ENCODE measurements around the gene GSE1. TPM values are rescaled to one million over a fixed set of nuclear protein-coding genes. Genes with fewer than 3 reads are reported as not detected.

GSE1 gene
- total RNA-seq, 1 donor, result 23.1 TPM

DNA sequence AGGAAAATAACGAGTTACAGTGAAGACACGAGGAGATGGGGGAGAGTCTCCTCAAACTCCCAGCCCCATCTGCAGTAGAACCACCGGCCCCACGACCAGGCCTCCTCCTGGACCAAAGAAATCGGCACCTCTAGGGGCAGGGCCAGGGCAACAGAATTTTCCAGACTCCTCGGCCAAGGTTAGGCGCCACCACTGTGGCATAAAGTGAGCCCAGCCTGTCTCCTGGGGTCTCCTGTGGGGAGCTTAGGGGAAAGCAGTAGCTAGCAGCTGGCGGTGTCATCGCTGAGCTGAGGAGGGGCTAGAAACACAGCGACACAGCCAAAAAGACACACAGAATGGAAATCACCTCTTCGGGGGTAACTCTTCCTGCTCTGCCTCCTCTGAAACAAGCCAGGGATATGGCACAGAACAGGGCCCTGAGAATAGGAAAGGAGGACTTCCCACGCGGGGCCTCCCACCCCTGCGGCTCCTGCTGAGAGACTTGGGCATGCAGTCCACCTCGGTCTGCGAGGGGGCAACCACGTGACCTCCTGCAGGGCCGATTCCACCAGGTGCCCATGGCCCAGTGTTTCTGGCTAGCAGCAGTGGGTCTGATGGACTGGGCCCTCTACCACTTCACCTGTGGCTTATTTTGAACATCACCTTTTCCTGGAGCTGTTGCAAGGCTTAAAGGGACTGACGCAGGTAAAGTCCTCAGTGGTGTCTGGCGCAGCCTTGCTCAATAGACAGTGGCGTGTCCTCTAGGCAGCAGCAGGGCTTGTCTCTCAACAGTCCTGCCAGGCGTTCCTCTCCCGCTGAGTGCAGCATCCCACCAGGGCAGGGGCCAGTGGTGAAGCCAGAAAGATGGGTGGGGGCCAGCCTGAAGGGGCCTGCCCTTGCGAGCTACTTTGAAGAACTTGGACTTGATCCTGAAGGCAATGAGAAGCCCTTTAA is 82.3 kb downstream of the GSE1 start:
- no peak overlapping the region for H3K4me3 ChIP-seq (ENCODE audit: low read depth, low read length)
- no peak for DNase-seq (ENCODE audit: low read depth)
- TF ChIP-seq, protein P1, sequence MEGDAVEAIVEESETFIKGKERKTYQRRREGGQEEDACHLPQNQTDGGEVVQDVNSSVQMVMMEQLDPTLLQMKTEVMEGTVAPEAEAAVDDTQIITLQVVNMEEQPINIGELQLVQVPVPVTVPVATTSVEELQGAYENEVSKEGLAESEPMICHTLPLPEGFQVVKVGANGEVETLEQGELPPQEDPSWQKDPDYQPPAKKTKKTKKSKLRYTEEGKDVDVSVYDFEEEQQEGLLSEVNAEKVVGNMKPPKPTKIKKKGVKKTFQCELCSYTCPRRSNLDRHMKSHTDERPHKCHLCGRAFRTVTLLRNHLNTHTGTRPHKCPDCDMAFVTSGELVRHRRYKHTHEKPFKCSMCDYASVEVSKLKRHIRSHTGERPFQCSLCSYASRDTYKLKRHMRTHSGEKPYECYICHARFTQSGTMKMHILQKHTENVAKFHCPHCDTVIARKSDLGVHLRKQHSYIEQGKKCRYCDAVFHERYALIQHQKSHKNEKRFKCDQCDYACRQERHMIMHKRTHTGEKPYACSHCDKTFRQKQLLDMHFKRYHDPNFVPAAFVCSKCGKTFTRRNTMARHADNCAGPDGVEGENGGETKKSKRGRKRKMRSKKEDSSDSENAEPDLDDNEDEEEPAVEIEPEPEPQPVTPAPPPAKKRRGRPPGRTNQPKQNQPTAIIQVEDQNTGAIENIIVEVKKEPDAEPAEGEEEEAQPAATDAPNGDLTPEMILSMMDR (IDR thresholded peaks at IDR 0.05; ENCODE audit: insufficient read depth, low read length), result no peak

DNA sequence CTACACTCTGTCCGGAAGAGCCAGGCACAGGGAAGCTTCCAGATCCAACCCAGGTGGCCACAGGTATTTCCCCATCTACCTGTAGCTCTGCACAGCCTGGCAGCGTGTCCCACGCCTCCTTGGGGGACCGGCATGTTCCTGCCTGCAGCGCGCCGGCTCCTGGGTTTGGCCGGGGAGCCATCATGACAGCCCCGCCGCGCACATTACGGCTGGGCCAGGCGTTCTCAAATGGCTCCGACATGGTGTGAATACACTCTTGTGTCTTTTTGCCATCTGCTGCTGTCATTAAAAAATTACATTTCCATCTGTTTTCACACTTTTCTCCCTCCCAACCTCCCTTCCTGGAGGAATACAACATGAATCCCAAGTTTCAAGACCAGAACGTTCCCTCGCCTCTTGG is 83.7 kb downstream of the GSE1 start:
- no peak overlapping the region for H3K4me3 ChIP-seq (ENCODE audit: low read depth, low read length)
- no peak for DNase-seq (ENCODE audit: low read depth)
- TF ChIP-seq, protein P1 (IDR thresholded peaks at IDR 0.05; ENCODE audit: insufficient read depth, low read length), result no peak

DNA sequence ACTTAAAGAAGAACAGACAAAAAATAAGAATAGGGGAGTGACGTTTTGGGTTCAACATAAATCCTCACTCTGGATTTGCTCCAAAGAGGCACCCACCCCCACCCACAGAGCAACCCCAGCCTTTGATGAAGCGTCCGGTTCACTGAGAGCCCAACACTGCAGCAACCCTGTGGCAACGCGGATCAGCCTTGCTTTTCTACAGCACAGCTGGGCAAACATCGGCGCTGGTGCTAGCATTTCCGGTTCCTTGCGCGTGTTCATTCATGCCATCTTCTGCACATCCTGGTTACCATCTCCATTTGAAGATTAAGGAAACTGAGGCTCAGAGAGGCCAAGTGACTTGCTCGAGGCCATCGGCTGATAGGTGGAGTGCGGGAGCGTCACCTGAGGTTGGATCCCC is 84.3 kb downstream of the GSE1 start:
- TF ChIP-seq, protein P1 (IDR thresholded peaks at IDR 0.05; ENCODE audit: insufficient read depth, low read length), result no peak
- H3K4me3 ChIP-seq (ENCODE audit: low read depth, low read length), result no peak overlapping the region
- DNase-seq (ENCODE audit: low read depth), result no peak

DNA sequence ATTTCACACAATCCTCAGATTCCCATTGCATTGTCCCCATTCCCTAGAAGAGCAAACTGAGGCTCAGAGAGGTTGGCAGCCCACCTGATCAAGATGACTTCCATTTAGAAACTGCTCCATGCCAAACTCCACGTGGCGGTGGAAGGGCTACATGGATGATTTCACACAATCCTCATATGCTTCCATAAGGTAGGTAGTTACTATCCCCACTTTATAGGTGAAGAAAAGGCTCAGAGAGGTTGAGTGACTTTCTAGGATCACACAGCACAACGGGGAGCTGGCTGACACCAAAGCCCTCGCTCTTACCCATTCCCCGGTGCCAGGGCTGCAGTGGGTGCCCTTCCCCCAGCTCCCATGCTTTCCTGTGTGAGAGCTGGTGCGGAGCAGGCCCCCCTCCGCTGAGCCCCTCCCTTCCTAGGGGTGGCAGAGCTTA is 85.4 kb downstream of the GSE1 start:
- TF ChIP-seq, protein P1 (IDR thresholded peaks at IDR 0.05; ENCODE audit: insufficient read depth, low read length), result no peak
- no peak overlapping the region for H3K4me3 ChIP-seq (ENCODE audit: low read depth, low read length)
- DNase-seq (ENCODE audit: low read depth), result no peak

DNA sequence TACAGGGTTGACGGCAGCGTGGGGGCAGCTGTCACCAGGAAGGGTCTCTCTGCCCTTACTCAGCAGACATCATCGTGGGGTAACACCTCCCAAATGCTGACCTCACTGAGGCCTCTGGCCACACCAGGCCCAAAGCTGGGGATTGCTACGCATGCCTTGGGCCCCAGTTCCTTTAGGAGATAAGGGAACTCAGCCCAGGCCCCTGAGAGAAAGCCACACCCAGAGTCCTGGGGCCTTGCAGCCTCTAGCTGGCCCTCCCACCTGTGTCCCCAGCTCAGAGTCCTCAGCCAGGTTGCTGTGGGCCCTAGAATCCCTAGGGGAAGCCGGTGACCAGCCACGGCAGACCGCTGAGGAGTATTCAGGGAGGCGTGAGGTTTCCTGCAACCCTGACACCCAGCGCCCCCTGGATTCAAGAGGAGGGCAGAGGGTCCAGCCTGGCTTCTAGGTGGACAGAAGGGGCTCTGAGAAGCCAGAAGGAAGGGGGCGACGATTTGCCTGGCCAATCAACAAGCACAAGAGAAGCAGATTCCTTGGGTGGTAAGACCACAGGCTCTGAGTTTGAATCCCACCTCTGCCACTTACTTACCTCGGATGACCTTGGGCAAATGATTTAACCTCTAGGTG is 85.9 kb downstream of the GSE1 start:
- no peak for DNase-seq (ENCODE audit: low read depth)
- no peak overlapping the region for H3K4me3 ChIP-seq (ENCODE audit: low read depth, low read length)
- TF ChIP-seq, protein P1 (IDR thresholded peaks at IDR 0.05; ENCODE audit: insufficient read depth, low read length), result no peak

DNA sequence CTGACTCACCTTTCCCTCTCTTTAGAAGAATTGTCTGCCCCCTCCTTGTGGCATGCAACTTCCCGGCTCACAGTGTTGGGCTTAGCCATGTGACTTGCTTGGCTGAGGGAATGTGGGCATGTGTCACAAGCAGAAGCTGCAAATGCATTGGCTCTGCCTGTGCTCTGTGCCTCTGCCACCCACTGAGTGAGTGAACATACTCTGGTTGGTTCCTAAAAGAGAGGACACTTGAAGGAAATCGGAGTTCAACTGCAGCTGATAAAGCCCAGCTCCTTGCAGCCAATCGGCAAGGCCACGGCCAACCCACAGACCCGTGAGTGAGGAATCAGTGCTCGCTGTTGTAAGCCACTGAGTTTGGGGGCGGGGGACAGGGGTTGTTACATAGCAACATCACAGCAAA is 86.5 kb downstream of the GSE1 start:
- no peak overlapping the region for H3K4me3 ChIP-seq (ENCODE audit: low read depth, low read length)
- TF ChIP-seq, protein P1 (IDR thresholded peaks at IDR 0.05; ENCODE audit: insufficient read depth, low read length), result no peak
- peak; percentile 45 for DNase-seq (ENCODE audit: low read depth)
